KG1 (cell line): ENCODE measurements around the gene BMPR1B.
A peak's percentile ranks its signal among the peaks of the same experiment; 100 is the strongest.
"Not testable (repeated sequence)": the region's sequence is repeated elsewhere in the genome, so short reads cannot be mapped to it uniquely, and the experiment has no call there.

Experiments
- DNase-seq: peaks from one replicate; lab custom pipeline; 2025; lab: John Stamatoyannopoulos, UW

Gene BMPR1B

GRCh38 chr4:95142932-95143331 lies 385.2 kb downstream of the BMPR1B start:
- DNase-seq: no peak

- no peak for DNase-seq
Measured at GRCh38 chr4:95151255-95151654, 393.5 kb downstream of the BMPR1B start.

GRCh38 chr4:95153182-95153581 lies 395.4 kb downstream of the BMPR1B start:
- no peak for DNase-seq

- DNase-seq: peak; percentile 42
Measured at GRCh38 chr4:95155759-95156451, 398.1 kb downstream of the BMPR1B start.

- no peak for DNase-seq
Measured at GRCh38 chr4:95156452-95156765, 398.7 kb downstream of the BMPR1B start.

- DNase-seq: no peak
Measured at GRCh38 chr4:95157596-95157995, 399.8 kb downstream of the BMPR1B start.

- DNase-seq: no peak
Measured at GRCh38 chr4:95158045-95158444, 400.3 kb downstream of the BMPR1B start.

- no peak for DNase-seq
Measured at GRCh38 chr4:95158626-95159025, 400.9 kb downstream of the BMPR1B start.

GRCh38 chr4:95159384-95159783 lies 401.6 kb downstream of the BMPR1B start:
- DNase-seq: no peak

- no peak for DNase-seq
Measured at GRCh38 chr4:95161781-95162469, 404.2 kb downstream of the BMPR1B start.

- no peak for DNase-seq
Measured at GRCh38 chr4:95162867-95163266, 405.1 kb downstream of the BMPR1B start.

- DNase-seq: peak; percentile 61
Measured at GRCh38 chr4:95165926-95166524, 408.3 kb downstream of the BMPR1B start.

- DNase-seq: no peak
Measured at GRCh38 chr4:95167805-95168204, 410.1 kb downstream of the BMPR1B start.

- no peak for DNase-seq
Measured at GRCh38 chr4:95170176-95170575, 412.4 kb downstream of the BMPR1B start.

GRCh38 chr4:95171377-95171776 lies 413.6 kb downstream of the BMPR1B start:
- DNase-seq: not testable (repeated sequence)

- DNase-seq: no peak
Measured at GRCh38 chr4:95178938-95179337, 421.2 kb downstream of the BMPR1B start.

GRCh38 chr4:95180531-95181242 lies 422.9 kb downstream of the BMPR1B start:
- DNase-seq: no peak

GRCh38 chr4:95181243-95181995 lies 423.7 kb downstream of the BMPR1B start:
- DNase-seq: no peak

- DNase-seq: no peak
Measured at GRCh38 chr4:95181996-95182306, 424.2 kb downstream of the BMPR1B start.

- no peak for DNase-seq
Measured at GRCh38 chr4:95183656-95184408, 426.1 kb downstream of the BMPR1B start.

GRCh38 chr4:95186666-95187065 lies 428.9 kb downstream of the BMPR1B start:
- no peak for DNase-seq
